GM10248 (cell line): ENCODE measurements around the gene MDM1.

Experiments
- CTCF ChIA-PET: fragments of 300-600 bp; sonication (Branson Sonifier 250); formaldehyde crosslinking; extraction: SDS; loops from one replicate; lab custom pipeline; 2021; ENCODE audit warnings: antibody characterized with exemption; lab: Yijun Ruan, JAX
- POLR2A ChIA-PET: fragments of 350-650 bp; sonication (Branson Sonifier 250); formaldehyde crosslinking; extraction: SDS; loops from one replicate; lab custom pipeline; 2020; ENCODE audit warnings: antibody characterized with exemption; lab: Yijun Ruan, JAX
- DNase-seq: peaks from one replicate; pipeline ENCODE4 v3.0.0; 2012; ENCODE audit errors: extremely low spot score
- TF ChIP-seq, protein P1 (sequence below): IDR thresholded peaks from 2 replicates; pipeline ENCODE4 v1.5.1; 2012; ENCODE audit warnings: mild to moderate bottlenecking, low read depth; ENCODE audit errors: extremely low read depth, missing control alignments, control extremely low read depth

Gene MDM1

DNA sequence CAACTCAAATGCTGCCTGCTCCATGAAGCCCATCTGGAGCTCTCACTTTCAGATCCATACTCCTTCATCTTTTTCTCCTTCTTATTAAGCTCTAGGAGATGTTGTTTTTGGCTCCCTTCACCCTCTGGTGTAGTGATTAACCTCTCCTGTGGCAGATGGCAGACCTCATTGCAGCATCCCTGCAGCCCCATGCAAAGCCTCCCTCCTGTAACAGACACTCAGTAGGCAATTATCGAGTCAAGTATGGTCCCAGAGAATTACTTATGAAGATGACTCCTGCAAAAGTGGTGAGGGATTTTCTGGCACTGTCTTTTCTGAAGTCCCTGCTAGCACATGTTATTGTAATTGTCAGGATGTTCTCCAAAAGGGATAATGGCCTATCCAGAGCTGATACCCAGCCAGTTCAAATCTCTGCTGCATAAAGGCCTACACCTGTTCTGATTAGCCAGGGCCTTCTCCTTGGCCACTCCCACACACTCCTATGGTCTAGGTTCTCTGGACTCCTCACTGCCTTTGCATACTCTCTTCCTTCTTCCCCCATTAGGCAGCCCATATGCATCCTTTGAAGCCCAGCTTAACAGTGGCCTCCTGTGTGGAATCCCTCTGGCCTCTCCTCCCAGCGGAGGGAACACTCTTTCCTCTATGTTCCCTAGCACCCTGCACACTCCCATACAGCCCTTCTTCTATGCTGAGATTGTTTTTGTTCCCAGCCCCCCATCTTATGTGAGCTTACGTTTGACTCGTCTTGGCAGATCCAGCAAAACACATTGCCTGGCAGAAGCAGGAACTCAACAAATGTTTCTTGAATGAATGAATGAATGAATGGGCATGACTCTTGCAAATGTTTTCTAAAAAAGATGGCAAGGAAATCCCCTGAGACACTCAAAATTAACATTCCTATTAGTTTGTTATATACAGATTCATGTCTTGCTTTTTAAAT lies 43.9 kb upstream of the MDM1 start:
- CTCF ChIA-PET = interaction anchor here (0.9 to 5.2 kb wide), 3 partner anchors 9 to 59 kb away, joined by 3 to 39 read pairs (median 7); no protein-coding TSS in a partner anchor
- DNase-seq = no peak
- POLR2A ChIA-PET = no interaction called here
- TF ChIP-seq, protein P1, sequence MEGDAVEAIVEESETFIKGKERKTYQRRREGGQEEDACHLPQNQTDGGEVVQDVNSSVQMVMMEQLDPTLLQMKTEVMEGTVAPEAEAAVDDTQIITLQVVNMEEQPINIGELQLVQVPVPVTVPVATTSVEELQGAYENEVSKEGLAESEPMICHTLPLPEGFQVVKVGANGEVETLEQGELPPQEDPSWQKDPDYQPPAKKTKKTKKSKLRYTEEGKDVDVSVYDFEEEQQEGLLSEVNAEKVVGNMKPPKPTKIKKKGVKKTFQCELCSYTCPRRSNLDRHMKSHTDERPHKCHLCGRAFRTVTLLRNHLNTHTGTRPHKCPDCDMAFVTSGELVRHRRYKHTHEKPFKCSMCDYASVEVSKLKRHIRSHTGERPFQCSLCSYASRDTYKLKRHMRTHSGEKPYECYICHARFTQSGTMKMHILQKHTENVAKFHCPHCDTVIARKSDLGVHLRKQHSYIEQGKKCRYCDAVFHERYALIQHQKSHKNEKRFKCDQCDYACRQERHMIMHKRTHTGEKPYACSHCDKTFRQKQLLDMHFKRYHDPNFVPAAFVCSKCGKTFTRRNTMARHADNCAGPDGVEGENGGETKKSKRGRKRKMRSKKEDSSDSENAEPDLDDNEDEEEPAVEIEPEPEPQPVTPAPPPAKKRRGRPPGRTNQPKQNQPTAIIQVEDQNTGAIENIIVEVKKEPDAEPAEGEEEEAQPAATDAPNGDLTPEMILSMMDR = no peak

DNA sequence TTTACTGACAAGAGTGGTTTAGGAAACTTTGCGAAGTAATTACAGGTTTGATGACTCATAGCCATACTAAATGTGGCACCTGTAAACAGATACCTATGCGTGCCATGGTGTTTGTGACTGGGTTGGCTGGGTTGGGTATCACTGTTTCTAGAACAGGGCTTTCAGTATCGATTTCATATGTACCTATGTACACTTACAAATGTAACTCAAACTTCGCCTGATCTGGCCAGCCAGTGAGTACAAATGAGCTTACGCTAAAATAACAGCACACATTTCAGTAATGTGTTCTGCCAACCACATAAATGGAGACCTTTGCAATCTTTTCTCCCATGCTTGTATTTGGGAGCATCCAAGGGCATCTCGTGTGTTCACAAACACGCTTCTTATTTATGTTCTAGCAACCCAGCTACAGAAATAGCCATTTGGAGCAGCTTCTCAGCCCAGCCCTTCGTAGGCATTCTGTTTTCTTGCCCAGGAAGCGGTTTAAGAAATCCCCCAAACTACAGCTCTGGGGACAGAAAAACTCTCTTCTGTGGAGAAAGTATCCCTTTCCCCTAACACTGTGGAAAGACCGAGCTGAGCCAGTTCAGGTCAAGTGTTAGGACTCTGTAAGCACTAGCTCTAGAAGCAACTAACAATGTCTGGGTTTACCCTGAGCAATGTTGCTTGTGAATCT lies 42.3 kb upstream of the MDM1 start:
- CTCF ChIA-PET = interaction anchor here (0.7 to 5.2 kb wide), 5 partner anchors 10 to 216 kb away, joined by 3 to 39 read pairs (median 3); no protein-coding TSS in a partner anchor
- DNase-seq = peak; percentile 67
- POLR2A ChIA-PET = interaction anchor here (0.6 to 0.7 kb wide), 2 partner anchors 158 to 371 kb away, joined by 4 read pairs; partner anchors contain the start of gene SLC35E3
- TF ChIP-seq, protein P1 = no peak

DNA sequence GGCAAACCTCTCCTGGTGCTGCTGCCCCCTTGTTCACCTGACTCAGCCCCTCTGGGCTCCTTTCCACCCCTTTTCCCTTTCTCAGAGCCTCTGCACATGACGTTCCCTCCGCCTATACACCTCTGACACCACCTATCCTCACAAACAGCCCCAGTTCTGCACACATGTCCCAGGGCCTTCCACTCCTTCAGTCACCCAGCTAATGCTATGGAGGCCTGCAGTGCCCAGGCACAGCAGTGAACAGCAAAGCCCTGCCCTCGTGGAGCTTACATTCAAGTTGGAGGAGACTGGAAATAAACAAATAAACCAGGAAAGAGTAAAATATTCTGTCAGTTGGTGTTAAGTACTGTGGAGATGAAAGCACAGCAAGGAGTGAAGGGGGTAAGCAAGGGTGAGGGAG lies 38.5 kb upstream of the MDM1 start:
- CTCF ChIA-PET = interaction anchor here (1.8 kb wide), 1 partner anchor 36 kb away, joined by 3 read pairs; no protein-coding TSS in a partner anchor
- no peak for DNase-seq
- POLR2A ChIA-PET = interaction anchor here (0.5 kb wide), 1 partner anchor 277 kb away, joined by 3 read pairs; no protein-coding TSS in a partner anchor
- TF ChIP-seq, protein P1 = no peak

DNA sequence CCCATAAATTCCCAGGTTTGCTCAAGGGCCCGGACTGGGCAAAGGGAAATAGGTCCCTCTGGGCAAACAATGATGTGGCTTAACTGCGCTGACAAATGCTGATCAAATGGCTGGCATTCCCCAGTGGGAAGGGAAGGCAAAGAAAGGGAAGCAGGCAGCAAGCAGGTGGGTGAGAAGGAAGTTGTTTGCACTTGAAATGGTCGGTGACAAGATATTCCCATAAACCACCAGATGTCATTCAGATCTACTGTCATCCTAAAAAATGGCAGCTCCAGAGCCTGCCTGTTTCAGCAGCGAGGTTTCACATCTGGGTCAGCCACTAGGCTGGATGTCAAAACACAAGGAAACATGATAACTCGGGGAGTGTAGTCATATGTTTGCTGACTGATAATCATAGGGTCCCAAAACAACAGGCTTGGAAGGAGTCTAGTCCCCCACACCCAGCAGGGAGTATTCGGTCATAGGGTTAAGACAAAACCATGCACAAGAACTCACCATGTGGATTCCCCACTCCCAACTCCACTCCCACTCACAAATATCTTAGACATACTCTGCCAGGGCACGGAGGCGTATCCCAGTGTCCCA lies 37.9 kb upstream of the MDM1 start:
- ChIA-PET CTCF (interaction anchor here (0.9 to 1.8 kb wide), 2 partner anchors 13 to 36 kb away, joined by 3 read pairs; no protein-coding TSS in a partner anchor), POLR2A (no interaction called here)
- DNase-seq = no peak
- TF ChIP-seq, protein P1 = no peak

DNA sequence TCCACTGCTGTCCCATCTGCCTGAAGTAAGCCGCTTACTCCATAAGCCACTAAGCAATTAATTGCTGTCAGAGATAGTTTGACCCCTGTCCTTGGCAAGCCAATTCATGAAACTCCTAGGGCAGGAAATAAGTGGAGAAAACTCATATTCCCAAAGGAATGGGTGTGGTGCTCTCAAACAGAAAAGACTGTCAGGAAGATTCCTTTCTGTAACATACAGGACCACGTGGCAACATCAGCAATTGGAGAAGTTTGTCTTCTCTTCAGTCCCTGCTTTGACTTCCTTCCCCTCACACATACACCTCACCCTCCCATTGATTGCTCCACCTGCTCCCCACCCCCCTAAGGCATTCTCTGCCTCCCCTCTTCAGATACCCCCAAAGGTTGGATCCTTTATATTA lies 36.2 kb upstream of the MDM1 start:
- no peak for DNase-seq
- POLR2A ChIA-PET = no interaction called here
- CTCF ChIA-PET = no interaction called here
- TF ChIP-seq, protein P1 = no peak

DNA sequence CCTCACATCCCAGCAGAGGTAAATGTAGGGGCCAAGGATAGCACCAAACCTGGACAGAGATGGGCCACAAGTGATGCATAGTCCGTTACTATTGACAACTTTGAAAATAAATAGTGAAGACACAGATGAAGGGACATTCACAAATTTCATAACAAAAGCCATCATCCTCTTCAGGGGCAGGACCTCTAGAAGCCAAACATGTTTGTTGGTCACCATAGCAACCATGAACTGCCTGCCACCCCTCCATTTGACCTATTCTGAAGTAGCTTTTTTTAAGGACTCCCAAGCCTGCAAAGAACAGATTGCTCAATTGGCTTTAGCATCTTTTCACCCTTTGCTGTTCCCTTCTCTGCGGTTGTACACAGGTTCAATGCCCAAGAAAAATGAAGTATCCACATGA lies 35.7 kb upstream of the MDM1 start:
- ChIA-PET CTCF (no interaction called here), POLR2A (no interaction called here)
- TF ChIP-seq, protein P1 = no peak
- no peak for DNase-seq
